GM10266 (cell line): ENCODE results near the gene TAF4B.
A peak's percentile ranks its signal among the peaks of the same experiment; 100 is the strongest.

ENCODE experiments used
- DNase-seq: peaks from one replicate; pipeline ENCODE4 v3.0.0; 2012; ENCODE audit errors: extremely low spot score
- TF ChIP-seq, protein P1 (sequence below): IDR thresholded peaks from 2 replicates; pipeline ENCODE4 v1.5.1; 2012; ENCODE audit warnings: mild to moderate bottlenecking, low read depth; ENCODE audit not compliant: control insufficient read depth, insufficient read depth; ENCODE audit errors: missing control alignments

The TAF4B gene

DNA sequence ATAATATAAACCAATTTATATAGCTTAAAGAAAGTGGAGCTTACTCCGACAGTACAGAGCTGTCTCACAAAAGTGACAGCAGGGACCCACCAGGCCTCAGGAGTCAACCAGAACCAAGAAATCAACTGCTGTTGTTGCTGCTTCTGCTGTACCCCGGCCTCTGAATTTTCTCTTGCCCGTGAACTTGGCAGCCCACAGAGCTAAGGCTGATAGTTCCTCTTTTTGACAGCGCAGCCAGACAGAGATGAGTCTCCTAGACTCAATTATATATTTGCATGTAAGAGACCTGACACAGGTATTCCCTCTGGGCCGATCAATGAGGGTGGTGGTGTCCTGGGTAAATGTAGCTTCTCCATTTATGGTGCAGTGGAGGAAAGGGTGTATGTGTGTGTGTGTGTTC is 212.7 kb downstream of the TAF4B start:
- DNase-seq = peak; percentile 36
- TF ChIP-seq, protein P1, sequence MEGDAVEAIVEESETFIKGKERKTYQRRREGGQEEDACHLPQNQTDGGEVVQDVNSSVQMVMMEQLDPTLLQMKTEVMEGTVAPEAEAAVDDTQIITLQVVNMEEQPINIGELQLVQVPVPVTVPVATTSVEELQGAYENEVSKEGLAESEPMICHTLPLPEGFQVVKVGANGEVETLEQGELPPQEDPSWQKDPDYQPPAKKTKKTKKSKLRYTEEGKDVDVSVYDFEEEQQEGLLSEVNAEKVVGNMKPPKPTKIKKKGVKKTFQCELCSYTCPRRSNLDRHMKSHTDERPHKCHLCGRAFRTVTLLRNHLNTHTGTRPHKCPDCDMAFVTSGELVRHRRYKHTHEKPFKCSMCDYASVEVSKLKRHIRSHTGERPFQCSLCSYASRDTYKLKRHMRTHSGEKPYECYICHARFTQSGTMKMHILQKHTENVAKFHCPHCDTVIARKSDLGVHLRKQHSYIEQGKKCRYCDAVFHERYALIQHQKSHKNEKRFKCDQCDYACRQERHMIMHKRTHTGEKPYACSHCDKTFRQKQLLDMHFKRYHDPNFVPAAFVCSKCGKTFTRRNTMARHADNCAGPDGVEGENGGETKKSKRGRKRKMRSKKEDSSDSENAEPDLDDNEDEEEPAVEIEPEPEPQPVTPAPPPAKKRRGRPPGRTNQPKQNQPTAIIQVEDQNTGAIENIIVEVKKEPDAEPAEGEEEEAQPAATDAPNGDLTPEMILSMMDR = no peak

DNA sequence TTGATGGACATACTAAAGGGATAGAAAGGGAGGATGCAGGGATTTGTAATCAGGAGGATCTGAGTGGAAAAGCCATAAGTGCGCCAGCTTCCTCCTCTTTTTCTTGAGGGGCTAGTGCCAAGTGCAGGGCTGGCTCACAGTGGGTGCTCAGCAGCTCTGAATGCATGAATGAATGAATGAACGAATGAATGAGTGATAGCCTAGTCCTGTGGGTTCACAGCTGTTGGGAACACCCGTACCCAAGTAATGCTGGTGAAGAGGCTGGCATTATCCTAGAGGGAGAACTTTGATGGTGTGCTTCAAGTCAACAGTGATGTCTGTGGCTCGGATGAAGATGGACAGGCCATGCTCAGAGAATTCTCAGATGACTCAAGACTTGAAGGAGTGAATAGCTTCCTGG is 213.3 kb downstream of the TAF4B start:
- TF ChIP-seq, protein P1 = no peak

DNA sequence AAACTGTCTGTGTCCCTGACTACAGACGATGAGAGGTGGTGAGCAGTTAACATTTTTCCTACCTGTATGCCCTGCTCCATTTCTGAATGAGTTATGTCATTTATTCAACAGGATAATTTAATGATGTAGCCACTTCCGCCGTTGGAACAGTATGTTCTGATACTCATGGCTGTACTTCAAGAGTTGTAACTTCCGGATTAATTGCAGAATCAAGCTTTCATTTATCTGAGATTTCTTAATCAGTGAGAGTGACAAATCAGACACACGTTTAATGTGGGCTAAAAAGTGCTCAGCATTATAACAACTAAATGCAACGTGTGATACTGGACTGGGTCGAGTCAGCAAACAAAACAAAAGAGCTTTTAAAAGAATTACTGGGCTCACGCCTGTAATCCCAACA is 214.4 kb downstream of the TAF4B start:
- TF ChIP-seq, protein P1 = no peak

More for the DNA sequence above, 213.3 kb downstream of the TAF4B start:
- DNase-seq = no peak

More for the DNA sequence above, 214.4 kb downstream of the TAF4B start:
- DNase-seq = no peak
